Sigmoid colon (tissue), 7 donors: ENCODE results near the gene CUEDC2. TPM values are rescaled to one million over a fixed set of nuclear protein-coding genes. Genes with fewer than 3 reads are reported as not detected.

Experiments
- DNase-seq: peaks from one replicate; pipeline ENCODE4 v3.0.0-alpha.2; 2019
- H3K27ac ChIP-seq, 4 donors: fragments of 200-600 bp; sonication (generic); one replicate each; pipeline ENCODE4 v1.5.1; 2016 to 2019; ENCODE audit warnings: mild to moderate bottlenecking in 1 of 4
- H3K27me3 ChIP-seq, 3 donors: fragments of 200-600 bp; sonication (generic); one replicate each; pipeline ENCODE4 v1.5.1; 2019; ENCODE audit warnings: mild to moderate bottlenecking in 1 of 3
- H3K36me3 ChIP-seq, 4 donors: fragments of 200-600 bp; sonication (generic); one replicate each; pipeline ENCODE4 v1.5.1; 2016 to 2019
- H3K4me1 ChIP-seq, 4 donors: fragments of 200-600 bp; sonication (generic); one replicate each; pipeline ENCODE4 v1.5.1; 2017 to 2019
- H3K4me3 ChIP-seq, 4 donors: fragments of 200-600 bp; sonication (generic); one replicate each; pipeline ENCODE4 v1.5.1; 2017 to 2019; ENCODE audit warnings: mild to moderate bottlenecking in 2 of 4, moderate library complexity in 1 of 4
- H3K9me3 ChIP-seq, 4 donors: fragments of 200-600 bp in 3 of 4; sonication (generic) in 3 of 4; one replicate each; pipeline versions ENCODE4 v1.5.1 to v1.6.1; 2013 to 2019
- EP300 ChIP-seq, 4 donors: sonication (generic); formaldehyde crosslinking; IDR thresholded peaks; one replicate each; pipeline ENCODE4 v1.6.1; 2017; ENCODE audit warnings: antibody characterized with exemption in 4 of 4
- POLR2A ChIP-seq, 2 donors: fragments of 450-650 bp; IDR thresholded peaks; one replicate each; pipeline ENCODE4 v1.6.1; 2016; ENCODE audit warnings: antibody characterized with exemption in 2 of 2, mild to moderate bottlenecking in 2 of 2, moderate library complexity in 2 of 2
- POLR2AphosphoS5 ChIP-seq, 4 donors: sonication (generic); formaldehyde crosslinking; IDR thresholded peaks; one replicate each; pipeline ENCODE4 v1.6.1; 2017; ENCODE audit warnings: antibody characterized with exemption in 4 of 4
- WGBS, 2 donors: extraction: QIAGEN DNeasy Blood & Tissue Kit; methylation state at CpG; one replicate each; pipeline ENCODE4 v1.1.7; 2013; 5-methylcytosine and 5-hydroxymethylcytosine counted together
- intact Hi-C: fragments of 100-400 bp; cut with DNase I; formaldehyde crosslinking; loops from one replicate; pipeline ENCODE4 v1.15.1; 2023
- polyA plus RNA-seq, 3 donors: library from polyadenylated mRNA; stranded (reverse); fragments of 200-250 nt; gene quantifications; one replicate each; pipeline ENCODE4 v1.2.3, GENCODE V29; 2013
- total RNA-seq, 4 donors: library from RNA; depleted of rRNA; stranded (reverse); fragments of >200 nt; gene quantifications; one replicate each; pipeline ENCODE4 v1.1.0, GENCODE V29; 2016
- TF ChIP-seq, protein P1 (sequence below), 4 experiments: fragments of 450-650 bp in 3 of 4; fragments of 200-600 bp in 1 of 4; IDR thresholded peaks; one replicate each; pipeline ENCODE4 v1.5.1; 2016 to 2019; ENCODE audit warnings: antibody characterized with exemption in 4 of 4, mild to moderate bottlenecking in 3 of 4, moderate library complexity in 2 of 4
- donor health status: healthy with polysubstance abuse.
- donor health status: Bipolar disorder and iron deficiency.
- donor health status: healthy.

CUEDC2 gene
- total and polyA plus RNA-seq, 7 donors: 30.0 to 93.5 (median 65.2) TPM

GRCh38 chr10:102437515-102437914 is 5.1 kb upstream of the CUEDC2 start:
- DNase-seq: no peak
- 93% methylated on average over 3 of the region's 3 CpGs for WGBS, 2 donors
- Histone ChIP-seq H3K27me3 (peaks cover 0 to 28% (median 5%) of the 10 kb centered on the region in 3 donors), H3K4me1 (peaks cover 0 to 5% (median 2%) of the 10 kb centered on the region in 4 donors), H3K36me3 (no peaks in the 10 kb centered on the region), H3K27ac (no peak overlapping the region), H3K9me3 (no peaks in the 10 kb centered on the region), H3K4me3 (no peak overlapping the region)
- TF ChIP-seq POLR2AphosphoS5 (IDR thresholded peaks at IDR 0.05) (no peak), POLR2A (IDR thresholded peaks at IDR 0.05) (no peak), EP300 (IDR thresholded peaks at IDR 0.05) (no peak)
- TF ChIP-seq, protein P1, sequence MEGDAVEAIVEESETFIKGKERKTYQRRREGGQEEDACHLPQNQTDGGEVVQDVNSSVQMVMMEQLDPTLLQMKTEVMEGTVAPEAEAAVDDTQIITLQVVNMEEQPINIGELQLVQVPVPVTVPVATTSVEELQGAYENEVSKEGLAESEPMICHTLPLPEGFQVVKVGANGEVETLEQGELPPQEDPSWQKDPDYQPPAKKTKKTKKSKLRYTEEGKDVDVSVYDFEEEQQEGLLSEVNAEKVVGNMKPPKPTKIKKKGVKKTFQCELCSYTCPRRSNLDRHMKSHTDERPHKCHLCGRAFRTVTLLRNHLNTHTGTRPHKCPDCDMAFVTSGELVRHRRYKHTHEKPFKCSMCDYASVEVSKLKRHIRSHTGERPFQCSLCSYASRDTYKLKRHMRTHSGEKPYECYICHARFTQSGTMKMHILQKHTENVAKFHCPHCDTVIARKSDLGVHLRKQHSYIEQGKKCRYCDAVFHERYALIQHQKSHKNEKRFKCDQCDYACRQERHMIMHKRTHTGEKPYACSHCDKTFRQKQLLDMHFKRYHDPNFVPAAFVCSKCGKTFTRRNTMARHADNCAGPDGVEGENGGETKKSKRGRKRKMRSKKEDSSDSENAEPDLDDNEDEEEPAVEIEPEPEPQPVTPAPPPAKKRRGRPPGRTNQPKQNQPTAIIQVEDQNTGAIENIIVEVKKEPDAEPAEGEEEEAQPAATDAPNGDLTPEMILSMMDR (IDR thresholded peaks at IDR 0.05): no peak
- intact Hi-C loops: no loop called here

DNA sequence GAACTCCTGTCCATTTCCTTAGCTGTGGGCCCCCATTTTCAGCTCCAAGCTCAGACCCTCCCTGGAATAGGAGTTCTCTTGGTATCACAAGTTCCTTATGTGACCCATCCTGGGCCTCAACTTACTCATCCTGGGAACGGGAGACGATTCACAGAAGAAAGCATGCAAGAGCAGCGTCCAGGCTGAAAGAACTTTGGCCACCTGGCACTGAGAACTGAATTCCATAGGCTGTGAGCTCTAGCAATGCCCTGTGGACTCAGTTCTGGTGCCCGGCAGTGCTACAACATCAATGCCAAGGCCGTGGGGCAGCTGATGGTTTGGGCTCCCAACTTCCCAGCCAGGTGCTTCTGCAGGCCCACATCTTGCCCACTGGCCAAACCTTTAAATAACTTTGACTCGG is 3.9 kb upstream of the CUEDC2 start:
- H3K9me3 ChIP-seq: no peaks in the 10 kb centered on the region
- intact Hi-C loops: no loop called here
- H3K4me1 ChIP-seq: peaks cover 0 to 14% (median 10%) of the 10 kb centered on the region in 4 donors
- no peaks in the 10 kb centered on the region for H3K36me3 ChIP-seq
- 69 to 76% methylated on average over 6 of the region's 6 CpGs for WGBS, 2 donors
- DNase-seq: no peak
- H3K27me3 ChIP-seq: peaks cover 0 to 28% (median 5%) of the 10 kb centered on the region in 3 donors
- no peak overlapping the region for H3K27ac ChIP-seq
- H3K4me3 ChIP-seq: peak overlapping the region in 1 of 4 donors; percentile 26
- no peak for TF ChIP-seq EP300 (IDR thresholded peaks at IDR 0.05)
- TF ChIP-seq POLR2A (IDR thresholded peaks at IDR 0.05): no peak
- TF ChIP-seq POLR2AphosphoS5 (IDR thresholded peaks at IDR 0.05): no peak
- TF ChIP-seq, protein P1 (IDR thresholded peaks at IDR 0.05): no peak

GRCh38 chr10:102435529-102436233 is 3.3 kb upstream of the CUEDC2 start:
- H3K27me3 ChIP-seq: peaks cover 0 to 28% (median 5%) of the 10 kb centered on the region in 3 donors
- intact Hi-C loops: no loop called here
- H3K36me3 ChIP-seq: no peaks in the 10 kb centered on the region
- WGBS, 2 donors: 12 to 23% methylated on average over 14 of the region's 14 CpGs
- peak overlapping the region in 2 of 4 donors; percentile 20 to 26 for H3K4me3 ChIP-seq
- peak overlapping the region in 2 of 4 donors; percentile 40 to 41 for H3K27ac ChIP-seq
- H3K4me1 ChIP-seq: peaks cover 0 to 16% (median 12%) of the 10 kb centered on the region in 4 donors
- no peak for DNase-seq
- TF ChIP-seq POLR2AphosphoS5 (IDR thresholded peaks at IDR 0.05): no peak
- no peaks in the 10 kb centered on the region for H3K9me3 ChIP-seq

DNA sequence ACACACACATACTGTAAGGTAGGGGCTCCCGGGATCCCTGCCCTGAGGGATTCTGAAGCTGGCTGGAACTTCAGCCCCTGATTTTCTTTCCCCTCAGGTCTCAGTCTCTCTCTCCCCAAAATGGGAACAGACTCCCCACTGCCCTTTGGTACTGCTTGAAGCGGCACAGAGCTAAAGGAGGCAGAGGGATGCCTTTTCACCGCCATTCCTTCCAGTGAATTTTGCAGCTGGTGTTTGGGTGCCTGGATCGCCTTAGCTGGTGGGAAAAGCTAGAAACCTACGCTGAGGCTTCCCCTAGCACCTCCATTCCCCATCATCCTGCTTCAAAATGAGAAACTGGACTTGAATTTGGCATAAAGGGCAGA is 2.7 kb upstream of the CUEDC2 start:
- TF ChIP-seq EP300 (IDR thresholded peaks at IDR 0.05) (no peak), POLR2A (IDR thresholded peaks at IDR 0.05) (no peak), POLR2AphosphoS5 (IDR thresholded peaks at IDR 0.05) (no peak)
- TF ChIP-seq, protein P1 (IDR thresholded peaks at IDR 0.05): no peak
- WGBS, 2 donors: 55 to 74% methylated on average over 5 of the region's 5 CpGs
- intact Hi-C loops: no loop called here
- Histone ChIP-seq H3K4me1 (peaks cover 0 to 16% (median 12%) of the 10 kb centered on the region in 4 donors), H3K4me3 (peak overlapping the region in 2 of 4 donors; percentile 20 to 26), H3K9me3 (no peaks in the 10 kb centered on the region), H3K27me3 (peaks cover 0 to 28% (median 5%) of the 10 kb centered on the region in 3 donors), H3K36me3 (no peaks in the 10 kb centered on the region), H3K27ac (peak overlapping the region in 2 of 4 donors; percentile 40 to 41)
- no peak for DNase-seq

DNA sequence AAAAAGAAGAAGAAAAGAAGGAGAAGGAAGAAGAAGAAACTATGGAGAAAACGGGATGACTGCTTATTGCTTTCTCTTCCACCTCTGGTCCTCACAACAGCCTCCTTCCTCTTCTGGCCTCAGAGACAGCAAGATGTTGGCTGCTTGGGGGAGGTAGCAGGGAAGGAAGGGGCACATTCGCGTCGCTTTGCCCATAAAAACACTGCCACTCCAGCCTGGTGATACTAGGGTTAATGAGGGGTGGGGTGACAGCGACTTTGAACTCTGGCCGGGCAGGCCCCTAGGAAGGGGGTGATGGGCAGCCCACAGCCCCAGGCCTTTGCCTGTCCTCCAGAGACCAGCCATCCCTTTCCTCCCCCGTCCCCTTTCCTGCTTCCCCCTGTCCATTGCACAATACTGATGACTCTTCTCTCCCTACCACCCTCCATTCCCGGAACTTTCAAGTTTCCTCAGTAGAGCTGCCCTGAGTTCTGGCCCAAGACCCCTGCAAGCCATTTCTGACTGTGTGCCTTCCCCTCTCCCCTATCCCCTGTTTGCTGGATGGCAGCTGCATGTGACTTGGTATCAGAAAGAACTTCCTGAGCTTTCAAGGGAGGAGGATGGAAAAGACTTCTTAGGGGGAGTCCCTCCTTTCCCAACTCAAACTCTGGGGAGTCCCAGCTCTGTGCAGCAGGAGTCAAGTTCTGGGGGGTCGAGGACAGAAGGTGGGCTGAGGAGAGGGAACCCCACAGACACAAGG is 2.2 kb upstream of the CUEDC2 start:
- Histone ChIP-seq H3K4me1 (peaks cover 0 to 16% (median 12%) of the 10 kb centered on the region in 4 donors), H3K27ac (peak overlapping the region in 2 of 4 donors; percentile 20 to 41), H3K27me3 (peaks cover 0 to 28% (median 5%) of the 10 kb centered on the region in 3 donors), H3K9me3 (no peaks in the 10 kb centered on the region), H3K4me3 (no peak overlapping the region), H3K36me3 (no peaks in the 10 kb centered on the region)
- WGBS, 2 donors: 23% methylated on average over 9 of the region's 9 CpGs
- DNase-seq: no peak
- TF ChIP-seq POLR2A (IDR thresholded peaks at IDR 0.05) (no peak), POLR2AphosphoS5 (IDR thresholded peaks at IDR 0.05) (peak in 1 of 4 donors; percentile 9), EP300 (IDR thresholded peaks at IDR 0.05) (no peak)
- TF ChIP-seq, protein P1 (IDR thresholded peaks at IDR 0.05): no peak
- intact Hi-C loops: no loop called here
